ENCODE results near the gene ZNF473.
"Not testable (repeated sequence)": the region's sequence is repeated elsewhere in the genome, so short reads cannot be mapped to it uniquely, and the experiment has no call there.

Gene ZNF473

GRCh38 chr19:50051228-50051895, 25.6 kb downstream of the ZNF473 start:
- DNase-seq = not testable (repeated sequence)

- DNase-seq = no peak
Observed at GRCh38 chr19:50051964-50052363, 26.2 kb downstream of the ZNF473 start.

GRCh38 chr19:50053119-50053518, 27.3 kb downstream of the ZNF473 start:
- no peak for DNase-seq

GRCh38 chr19:50058425-50058824, 32.6 kb downstream of the ZNF473 start:
- no peak for DNase-seq

- DNase-seq = no peak
Observed at GRCh38 chr19:50059045-50059444, 33.2 kb downstream of the ZNF473 start.

GRCh38 chr19:50060107-50060506, 34.3 kb downstream of the ZNF473 start:
- DNase-seq = no peak

- DNase-seq = no peak
Observed at GRCh38 chr19:50061650-50062049, 35.8 kb downstream of the ZNF473 start.

- DNase-seq = no peak
Observed at GRCh38 chr19:50065938-50066337, 40.1 kb downstream of the ZNF473 start.

- no peak for DNase-seq
Observed at GRCh38 chr19:50067575-50067974, 41.8 kb downstream of the ZNF473 start.

GRCh38 chr19:50068382-50068781, 42.6 kb downstream of the ZNF473 start:
- not testable (repeated sequence) for DNase-seq

- DNase-seq = not testable (repeated sequence)
Observed at GRCh38 chr19:50075076-50075475, 49.3 kb downstream of the ZNF473 start.

- not testable (repeated sequence) for DNase-seq
Observed at GRCh38 chr19:50075644-50076372, 50.0 kb downstream of the ZNF473 start.

GRCh38 chr19:50076581-50077355, 51.0 kb downstream of the ZNF473 start:
- not testable (repeated sequence) for DNase-seq

GRCh38 chr19:50079014-50079413, 53.2 kb downstream of the ZNF473 start:
- DNase-seq = not testable (repeated sequence)

GRCh38 chr19:50084440-50084839, 58.6 kb downstream of the ZNF473 start:
- not testable (repeated sequence) for DNase-seq

- DNase-seq = not testable (repeated sequence)
Observed at GRCh38 chr19:50087153-50087552, 61.3 kb downstream of the ZNF473 start.

- not testable (repeated sequence) for DNase-seq
Observed at GRCh38 chr19:50090706-50091105, 64.9 kb downstream of the ZNF473 start.

- DNase-seq = not testable (repeated sequence)
Observed at GRCh38 chr19:50091786-50092185, 66.0 kb downstream of the ZNF473 start.

- not testable (repeated sequence) for DNase-seq
Observed at GRCh38 chr19:50092597-50092996, 66.8 kb downstream of the ZNF473 start.

GRCh38 chr19:50097884-50098283, 72.1 kb downstream of the ZNF473 start:
- not testable (repeated sequence) for DNase-seq

- peak; percentile 6 for DNase-seq
Observed at GRCh38 chr19:50098892-50099291, 73.1 kb downstream of the ZNF473 start.

GRCh38 chr19:50099696-50100095, 73.9 kb downstream of the ZNF473 start:
- DNase-seq = not testable (repeated sequence)

GRCh38 chr19:50100946-50101345, 75.1 kb downstream of the ZNF473 start:
- DNase-seq = not testable (repeated sequence)
